Mononuclear cell (primary cell): ENCODE results near the gene DLGAP4. TPM values are rescaled to one million over a fixed set of nuclear protein-coding genes. Genes with fewer than 3 reads are reported as not detected.

Experiments
- H3K27me3 ChIP-seq: 2 replicates; pipeline ENCODE4 v1.6.0; 2011; ENCODE audit warnings: low read length, control low read depth; ENCODE audit not compliant: insufficient read depth
- H3K4me1 ChIP-seq: 2 replicates; pipeline ENCODE4 v1.5.1; 2011; ENCODE audit warnings: mild to moderate bottlenecking, low read length, control low read depth; ENCODE audit not compliant: insufficient read depth
- H3K4me3 ChIP-seq: 2 replicates; pipeline ENCODE4 v1.5.1; 2011; ENCODE audit warnings: mild to moderate bottlenecking, low read length, moderate library complexity
- H3K9me3 ChIP-seq: 2 replicates; pipeline ENCODE4 v1.5.1; 2011; ENCODE audit warnings: low read depth, mild to moderate bottlenecking, control low read depth, low read length
- total RNA-seq: library from RNA; depleted of rRNA; stranded (reverse); fragments of >200 nt; gene quantifications from one replicate; pipeline ENCODE4 v1.2.3, GENCODE V29; 2012

The DLGAP4 gene
- total RNA-seq, 1 donor = 10.5 TPM

GRCh38 chr20:36540551-36541211 lies 234.5 kb downstream of the DLGAP4 start:
- no peaks in the 10 kb centered on the region for H3K9me3 ChIP-seq
- H3K4me3 ChIP-seq = no peak overlapping the region
- peaks cover 4% of the 10 kb centered on the region for H3K4me1 ChIP-seq
- H3K27me3 ChIP-seq = no peaks in the 10 kb centered on the region

- Histone ChIP-seq H3K4me3 (no peak within 1 kb of the TSS), H3K27me3 (no peaks in the 10 kb centered on the region), H3K4me1 (peaks cover 4% of the 10 kb centered on the region), H3K9me3 (no peaks in the 10 kb centered on the region)
These were observed 235.2 kb downstream of the DLGAP4 start, which contains the start of gene MYL9 for GRCh38 chr20:36541227-36541767. Gene MYL9, plus strand, starts transcription at chr20:36541519. Its CDS starts 3,366 bp downstream, at chr20:36544885.

- H3K4me3 ChIP-seq = no peak overlapping the region
- no peaks in the 10 kb centered on the region for H3K27me3 ChIP-seq
- peaks cover 4% of the 10 kb centered on the region for H3K4me1 ChIP-seq
- H3K9me3 ChIP-seq = no peaks in the 10 kb centered on the region
These were observed 235.8 kb downstream of the DLGAP4 start for GRCh38 chr20:36541768-36542488.

DNA sequence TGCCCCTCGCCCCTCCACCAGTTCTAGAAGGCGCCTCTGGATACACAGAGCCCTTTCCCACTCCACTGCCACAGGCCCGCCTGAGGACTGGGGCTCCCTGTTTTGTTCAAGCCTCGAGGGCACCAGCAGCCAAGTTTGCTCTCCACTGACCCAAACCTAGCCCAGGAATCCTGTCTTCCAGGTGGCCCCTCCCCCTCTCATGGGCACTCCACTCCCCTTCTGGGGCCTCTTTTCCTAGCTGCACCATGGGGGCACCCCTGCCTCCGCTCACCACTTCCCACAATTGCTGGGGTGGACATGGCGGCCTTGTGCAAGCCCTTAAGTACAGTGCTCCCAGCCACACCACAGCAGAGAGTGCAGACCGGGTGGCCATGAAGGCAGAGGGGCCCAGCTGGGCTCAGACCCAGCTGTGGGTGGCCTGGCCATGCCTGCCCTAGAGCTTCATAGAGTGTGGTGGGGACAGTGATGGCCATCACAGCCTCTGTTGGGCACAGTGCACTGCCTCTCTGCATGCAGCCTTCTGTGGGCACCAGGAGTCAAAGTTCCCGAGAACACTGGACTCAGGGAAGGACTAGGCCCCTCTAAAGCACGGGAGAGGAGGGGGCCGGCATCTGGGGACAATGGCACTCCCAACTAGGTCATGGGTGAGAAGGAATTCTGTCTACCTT lies 236.5 kb downstream of the DLGAP4 start:
- H3K4me3 ChIP-seq = no peak overlapping the region
- H3K9me3 ChIP-seq = no peaks in the 10 kb centered on the region
- no peaks in the 10 kb centered on the region for H3K27me3 ChIP-seq
- peaks cover 4% of the 10 kb centered on the region for H3K4me1 ChIP-seq

GRCh38 chr20:36543184-36544133 lies 237.3 kb downstream of the DLGAP4 start:
- Histone ChIP-seq H3K9me3 (no peaks in the 10 kb centered on the region), H3K27me3 (no peaks in the 10 kb centered on the region), H3K4me3 (no peak overlapping the region), H3K4me1 (peaks cover 4% of the 10 kb centered on the region)

- H3K4me1 ChIP-seq = peaks cover 4% of the 10 kb centered on the region
- no peaks in the 10 kb centered on the region for H3K9me3 ChIP-seq
- no peak overlapping the region for H3K4me3 ChIP-seq
- no peaks in the 10 kb centered on the region for H3K27me3 ChIP-seq
These were observed 238.2 kb downstream of the DLGAP4 start for GRCh38 chr20:36544134-36545018.

GRCh38 chr20:36546111-36546736 lies 240.1 kb downstream of the DLGAP4 start:
- no peak overlapping the region for H3K4me3 ChIP-seq
- H3K4me1 ChIP-seq = peaks cover 4% of the 10 kb centered on the region
- no peaks in the 10 kb centered on the region for H3K9me3 ChIP-seq
- no peaks in the 10 kb centered on the region for H3K27me3 ChIP-seq

GRCh38 chr20:36547186-36548005 lies 241.3 kb downstream of the DLGAP4 start:
- Histone ChIP-seq H3K4me1 (no peaks in the 10 kb centered on the region), H3K27me3 (no peaks in the 10 kb centered on the region), H3K9me3 (no peaks in the 10 kb centered on the region), H3K4me3 (no peak overlapping the region)

DNA sequence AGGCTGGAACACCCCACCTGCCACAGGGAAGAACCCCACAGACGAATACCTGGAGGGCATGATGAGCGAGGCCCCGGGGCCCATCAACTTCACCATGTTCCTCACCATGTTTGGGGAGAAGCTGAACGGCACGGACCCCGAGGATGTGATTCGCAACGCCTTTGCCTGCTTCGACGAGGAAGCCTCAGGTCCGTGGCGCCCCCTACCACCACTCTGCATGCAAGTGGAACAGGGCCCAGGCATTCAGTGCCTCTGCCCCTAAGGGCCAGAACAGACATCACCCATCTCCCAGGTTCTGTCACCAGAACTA lies 241.8 kb downstream of the DLGAP4 start:
- H3K4me3 ChIP-seq = no peak overlapping the region
- no peaks in the 10 kb centered on the region for H3K4me1 ChIP-seq
- H3K9me3 ChIP-seq = no peaks in the 10 kb centered on the region
- no peaks in the 10 kb centered on the region for H3K27me3 ChIP-seq

DNA sequence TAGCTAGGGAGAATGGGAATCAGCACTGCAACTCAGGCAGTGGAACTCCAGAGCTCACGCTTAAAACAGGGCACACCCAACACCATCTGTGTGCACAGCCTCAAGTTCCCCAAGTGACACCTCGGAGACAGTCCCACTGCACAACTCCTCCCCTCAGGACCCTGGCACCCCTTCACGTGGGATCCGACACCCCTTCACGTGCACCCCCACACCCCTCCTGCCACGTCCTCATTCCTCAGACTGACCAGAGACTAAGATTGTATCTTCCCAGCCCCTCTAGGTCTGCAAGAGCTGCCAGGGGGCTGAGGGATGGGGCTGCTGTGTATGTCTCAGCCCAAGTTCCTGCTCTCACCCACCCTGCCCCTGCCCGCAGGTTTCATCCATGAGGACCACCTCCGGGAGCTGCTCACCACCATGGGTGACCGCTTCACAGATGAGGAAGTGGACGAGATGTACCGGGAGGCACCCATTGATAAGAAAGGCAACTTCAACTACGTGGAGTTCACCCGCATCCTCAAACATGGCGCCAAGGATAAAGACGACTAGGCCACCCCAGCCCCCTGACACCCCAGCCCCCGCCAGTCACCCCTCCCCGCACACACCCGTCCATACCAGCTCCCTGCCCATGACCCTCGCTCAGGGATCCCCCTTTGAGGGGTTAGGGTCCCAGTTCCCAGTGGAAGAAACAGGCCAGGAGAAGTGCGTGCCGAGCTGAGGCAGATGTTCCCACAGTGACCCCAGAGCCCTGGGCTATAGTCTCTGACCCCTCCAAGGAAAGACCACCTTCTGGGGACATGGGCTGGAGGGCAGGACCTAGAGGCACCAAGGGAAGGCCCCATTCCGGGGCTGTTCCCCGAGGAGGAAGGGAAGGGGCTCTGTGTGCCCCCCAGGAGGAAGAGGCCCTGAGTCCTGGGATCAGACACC lies 242.8 kb downstream of the DLGAP4 start:
- Histone ChIP-seq H3K4me3 (no peak overlapping the region), H3K4me1 (no peaks in the 10 kb centered on the region), H3K27me3 (no peaks in the 10 kb centered on the region), H3K9me3 (no peaks in the 10 kb centered on the region)

DNA sequence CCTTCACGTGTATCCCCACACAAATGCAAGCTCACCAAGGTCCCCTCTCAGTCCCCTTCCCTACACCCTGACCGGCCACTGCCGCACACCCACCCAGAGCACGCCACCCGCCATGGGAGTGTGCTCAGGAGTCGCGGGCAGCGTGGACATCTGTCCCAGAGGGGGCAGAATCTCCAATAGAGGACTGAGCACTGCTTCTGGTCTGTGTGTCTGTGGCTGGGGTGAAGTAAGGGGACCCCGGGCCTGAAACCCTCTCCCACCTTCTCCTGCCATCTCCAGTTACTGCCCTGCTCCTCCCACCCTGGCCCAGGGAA lies 243.4 kb downstream of the DLGAP4 start:
- Histone ChIP-seq H3K4me1 (no peaks in the 10 kb centered on the region), H3K4me3 (no peak overlapping the region), H3K27me3 (no peaks in the 10 kb centered on the region)

More for the DNA sequence above, 243.4 kb downstream of the DLGAP4 start:
- H3K9me3 ChIP-seq = no peaks in the 10 kb centered on the region
